HEK293T (cell line): ENCODE data around the gene CCDC70.

Source experiments
- CTCF ChIA-PET: fragments of 350-600 bp; formaldehyde crosslinking; extraction: SDS; loops from one replicate; lab custom pipeline; 2021; ENCODE audit warnings: antibody characterized with exemption, inconsistent platforms; lab: Yijun Ruan, JAX
- POLR2A ChIA-PET: fragments of 350-600 bp; formaldehyde crosslinking; extraction: SDS; loops from one replicate; lab custom pipeline; 2020; ENCODE audit warnings: antibody characterized with exemption, inconsistent platforms; lab: Yijun Ruan, JAX
- DNase-seq: peaks from one replicate; pipeline ENCODE4 v3.0.0; 2012; ENCODE audit warnings: mixed read lengths; ENCODE audit errors: extremely low spot score
- ARNT ChIP-seq: fragments of 450-650 bp; IDR thresholded peaks from 2 replicates; pipeline ENCODE4 v1.6.1; 2017; ENCODE audit warnings: mild to moderate bottlenecking
- BHLHE40 ChIP-seq: fragments of 450-650 bp; IDR thresholded peaks from 2 replicates; pipeline ENCODE4 v1.6.1; 2016; ENCODE audit warnings: mild to moderate bottlenecking, moderate library complexity, borderline replicate concordance
- CTBP1 ChIP-seq: fragments of 450-650 bp; IDR thresholded peaks from 2 replicates; pipeline ENCODE4 v1.6.1; 2016; ENCODE audit warnings: borderline replicate concordance
- ELF4 ChIP-seq: fragments of 450-650 bp; IDR thresholded peaks from 2 replicates; pipeline ENCODE4 v1.6.1; 2017; ENCODE audit warnings: antibody characterized with exemption
- FOXA1 ChIP-seq: fragments of 450-650 bp; IDR thresholded peaks from 2 replicates; pipeline ENCODE4 v1.6.1; 2016; ENCODE audit warnings: mild to moderate bottlenecking
- FOXK2 ChIP-seq: fragments of 450-650 bp; IDR thresholded peaks from 2 replicates; pipeline ENCODE4 v1.6.1; 2016; ENCODE audit warnings: mild to moderate bottlenecking
- FOXM1 ChIP-seq: fragments of 450-650 bp; IDR thresholded peaks from 2 replicates; pipeline ENCODE4 v1.6.1; 2017; ENCODE audit warnings: mild to moderate bottlenecking, borderline replicate concordance
- HDGF ChIP-seq: fragments of 450-650 bp; IDR thresholded peaks from 2 replicates; pipeline ENCODE4 v1.6.1; 2017; ENCODE audit warnings: antibody characterized with exemption, borderline replicate concordance
- L3MBTL2 ChIP-seq: fragments of 450-650 bp; conservative IDR thresholded peaks from 2 replicates; pipeline ENCODE4 v1.6.1; 2016; ENCODE audit warnings: mild to moderate bottlenecking
- LEF1 ChIP-seq: fragments of 450-650 bp; IDR thresholded peaks from 2 replicates; pipeline ENCODE4 v1.6.1; 2017; ENCODE audit warnings: mild to moderate bottlenecking, borderline replicate concordance
- NFRKB ChIP-seq: fragments of 450-650 bp; IDR thresholded peaks from 2 replicates; pipeline ENCODE4 v1.6.1; 2016; ENCODE audit warnings: mild to moderate bottlenecking, moderate library complexity
- PKNOX1 ChIP-seq: fragments of 450-650 bp; IDR thresholded peaks from 2 replicates; pipeline ENCODE4 v1.6.1; 2016
- SP1 ChIP-seq: fragments of 450-650 bp; IDR thresholded peaks from 2 replicates; pipeline ENCODE4 v1.6.1; 2017
- SUZ12 ChIP-seq: fragments of 450-650 bp; IDR thresholded peaks from 2 replicates; pipeline ENCODE4 v1.6.1; 2016; ENCODE audit warnings: mild to moderate bottlenecking
- TARDBP ChIP-seq: fragments of 450-650 bp; IDR thresholded peaks from 2 replicates; pipeline ENCODE4 v1.6.1; 2016
- ZNF384 ChIP-seq: fragments of 450-650 bp; IDR thresholded peaks from 2 replicates; pipeline ENCODE4 v1.6.1; 2016

Gene CCDC70

GRCh38 chr13:51861723-51862300 lies at the start of gene CCDC70:
CCDC70 (plus strand) TSS chr13:51861969; CDS start chr13:51865412, 3,443 bp downstream.
- POLR2A ChIA-PET = no interaction called here
- CTCF ChIA-PET = no interaction called here
- TF ChIP-seq ZNF384 (no peak), ARNT (no peak), HDGF (no peak), SP1 (no peak), ELF4 (no peak), PKNOX1 (no peak), BHLHE40 (no peak), L3MBTL2 (no peak), SUZ12 (no peak), NFRKB (no peak), FOXA1 (no peak), FOXM1 (no peak), FOXK2 (no peak), TARDBP (no peak), LEF1 (no peak), CTBP1 (no peak)
- no peak for DNase-seq

- CTCF ChIA-PET = interaction anchor here (1.3 to 1.6 kb wide), 3 partner anchors 9 to 36 kb away, joined by 4 to 9 read pairs (median 4); no protein-coding TSS in a partner anchor
- no peak for TF ChIP-seq FOXK2
- TF ChIP-seq HDGF = no peak
- no peak for TF ChIP-seq TARDBP
- no peak for TF ChIP-seq LEF1
- no peak for TF ChIP-seq ELF4
- no peak for TF ChIP-seq L3MBTL2
- TF ChIP-seq SUZ12 = no peak
- TF ChIP-seq ZNF384 = no peak
- TF ChIP-seq BHLHE40 = no peak
- TF ChIP-seq ARNT = no peak
- no peak for TF ChIP-seq NFRKB
- TF ChIP-seq SP1 = no peak
- TF ChIP-seq CTBP1 = no peak
- no peak for TF ChIP-seq FOXA1
- POLR2A ChIA-PET = no interaction called here
- DNase-seq = no peak
These were observed 47.7 kb upstream of the CCDC70 start for GRCh38 chr13:51814071-51814470.

GRCh38 chr13:51814825-51815650 lies 46.7 kb upstream of the CCDC70 start:
- ChIA-PET CTCF (interaction anchor here (0.7 to 1.6 kb wide), 10 partner anchors 9 to 313 kb away, joined by 3 to 9 read pairs (median 4); no protein-coding TSS in a partner anchor), POLR2A (no interaction called here)
- DNase-seq = peak; percentile 77
- TF ChIP-seq FOXK2 (no peak), BHLHE40 (no peak), TARDBP (no peak), PKNOX1 (no peak)

GRCh38 chr13:51815848-51816247 lies 45.9 kb upstream of the CCDC70 start:
- ChIA-PET CTCF (interaction anchor here (0.6 to 1.6 kb wide), 9 partner anchors 10 to 381 kb away, joined by 3 to 9 read pairs (median 4); no protein-coding TSS in a partner anchor), POLR2A (no interaction called here)
- DNase-seq = no peak
- no peak for TF ChIP-seq FOXM1
- TF ChIP-seq FOXK2 = no peak
- TF ChIP-seq SUZ12 = no peak
- TF ChIP-seq ARNT = no peak
- no peak for TF ChIP-seq NFRKB
- TF ChIP-seq ZNF384 = no peak
- TF ChIP-seq ELF4 = no peak
- TF ChIP-seq PKNOX1 = no peak
- TF ChIP-seq BHLHE40 = no peak
- no peak for TF ChIP-seq SP1
- no peak for TF ChIP-seq LEF1
- TF ChIP-seq CTBP1 = no peak
- TF ChIP-seq FOXA1 = no peak

GRCh38 chr13:51816604-51817249 lies 45.0 kb upstream of the CCDC70 start:
- DNase-seq = no peak
- ChIA-PET CTCF (interaction anchor here (0.6 to 1.4 kb wide), 3 partner anchors 19 to 382 kb away, joined by 3 to 8 read pairs (median 5); no protein-coding TSS in a partner anchor), POLR2A (no interaction called here)
- TF ChIP-seq CTBP1 (no peak), L3MBTL2 (no peak), ELF4 (no peak), FOXA1 (no peak), TARDBP (no peak), BHLHE40 (no peak), LEF1 (no peak), NFRKB (no peak), PKNOX1 (no peak), FOXM1 (no peak), HDGF (no peak), FOXK2 (no peak), ARNT (no peak), SUZ12 (no peak), ZNF384 (no peak), SP1 (no peak)
